IMR-90 (cell line): ENCODE results near the gene UTP14C. TPM values are rescaled to one million over a fixed set of nuclear protein-coding genes. Genes with fewer than 3 reads are reported as not detected.

ENCODE experiments used
- ATAC-seq: fragments of 200-7000 bp; cut with Tn5 transposase; 2 replicates; pipeline ENCODE4 v1.9.1; 2020; ENCODE audit warnings: low read depth, mild to moderate bottlenecking, moderate library complexity
- BruUV-seq: library from RNA; stranded (reverse); fragments of 400-500 nt; replicated peaks from 2 replicates; lab custom pipeline; 2021; lab: Mats Ljungman, UMichigan
- CTCF ChIA-PET: fragments of 300-600 bp; formaldehyde crosslinking; extraction: SDS; loops from one replicate; lab custom pipeline; 2021; ENCODE audit warnings: antibody characterized with exemption; lab: Yijun Ruan, JAX
- POLR2A ChIA-PET: fragments of 300-600 bp; sonication (Branson Sonifier 250); formaldehyde crosslinking; loops from one replicate; lab custom pipeline; 2022; ENCODE audit warnings: antibody characterized with exemption; ENCODE audit not compliant: unreplicated experiment; lab: Charles Lee
- DNase-seq: peaks from one replicate; pipeline ENCODE4 v3.0.0; 2013
- H2AFZ ChIP-seq: replicated peaks from 2 replicates; pipeline ENCODE3; 2013; ENCODE audit warnings: low read length, mild to moderate bottlenecking; ENCODE audit not compliant: poor library complexity
- H2AK5ac ChIP-seq: 2 replicates; pipeline ENCODE4 v1.6.1; 2013; ENCODE audit warnings: low read depth, low read length, inconsistent platforms
- H2AK9ac ChIP-seq: replicated peaks from 2 replicates; pipeline ENCODE3; 2013; ENCODE audit warnings: mild to moderate bottlenecking, low read depth, low read length, moderate library complexity; ENCODE audit not compliant: poor library complexity
- H2BK120ac ChIP-seq: 2 replicates; pipeline ENCODE4 v1.6.1; 2013; ENCODE audit warnings: low read depth, low read length, inconsistent platforms
- H2BK15ac ChIP-seq: 3 replicates; pipeline ENCODE4 v1.6.1; 2013; ENCODE audit warnings: low read depth, low read length, inconsistent platforms
- H2BK20ac ChIP-seq: 2 replicates; pipeline ENCODE4 v1.6.1; 2013; ENCODE audit warnings: low read depth, mild to moderate bottlenecking, inconsistent platforms, low read length, moderate library complexity
- H2BK5ac ChIP-seq: 2 replicates; pipeline ENCODE4 v1.6.1; 2013; ENCODE audit warnings: mild to moderate bottlenecking, low read depth, low read length, inconsistent platforms; ENCODE audit not compliant: poor library complexity, severe bottlenecking
- H3K14ac ChIP-seq: replicated peaks from 2 replicates; pipeline ENCODE4 v1.6.1; 2013; ENCODE audit warnings: low read depth, low read length, inconsistent platforms
- H3K18ac ChIP-seq: 2 replicates; pipeline ENCODE4 v1.6.1; 2013; ENCODE audit warnings: low read depth, low read length, control low read depth
- H3K23ac ChIP-seq: 2 replicates; pipeline ENCODE4 v1.6.1; 2013; ENCODE audit warnings: low read depth, low read length, inconsistent platforms
- H3K27ac ChIP-seq: 2 replicates; pipeline ENCODE4 v1.5.1; 2013; ENCODE audit warnings: mild to moderate bottlenecking, control low read depth, low read length; ENCODE audit not compliant: insufficient read depth
- H3K27me3 ChIP-seq: 2 replicates; pipeline ENCODE4 v1.6.1; 2013; ENCODE audit warnings: low read length; ENCODE audit not compliant: control insufficient read depth, insufficient read depth
- H3K36me3 ChIP-seq: 2 replicates; pipeline ENCODE4 v1.6.1; 2013; ENCODE audit warnings: low read length, mixed read lengths; ENCODE audit not compliant: control insufficient read depth, insufficient read depth
- H3K4ac ChIP-seq: 2 replicates; pipeline ENCODE4 v1.6.1; 2013; ENCODE audit warnings: low read depth, low read length, inconsistent platforms
- H3K4me1 ChIP-seq: 2 replicates; pipeline ENCODE4 v1.6.1; 2013; ENCODE audit warnings: low read length, mixed read lengths; ENCODE audit not compliant: control insufficient read depth, insufficient read depth
- H3K4me2 ChIP-seq: 2 replicates; pipeline ENCODE4 v1.6.1; 2013; ENCODE audit warnings: low read depth, mild to moderate bottlenecking, control low read depth, low read length, moderate library complexity
- H3K4me3 ChIP-seq: 2 replicates; pipeline ENCODE4 v1.5.1; 2013; ENCODE audit warnings: low read depth, mild to moderate bottlenecking, control low read depth, low read length, moderate library complexity; ENCODE audit not compliant: insufficient read depth
- H3K56ac ChIP-seq: 2 replicates; pipeline ENCODE4 v1.6.1; 2013; ENCODE audit warnings: low read length, inconsistent platforms; ENCODE audit not compliant: insufficient read depth; ENCODE audit errors: extremely low read depth
- H3K79me1 ChIP-seq, 2 experiments: 2 replicates each; pipeline ENCODE4 v1.6.1; 2013; ENCODE audit warnings: low read length in 2 of 2, inconsistent platforms in 1 of 2, low read depth in 1 of 2
- H3K9ac ChIP-seq: 2 replicates; pipeline ENCODE4 v1.6.1; 2013; ENCODE audit warnings: low read depth, low read length, control low read depth
- H3K9me1 ChIP-seq: 2 replicates; pipeline ENCODE4 v1.6.1; 2013; ENCODE audit warnings: low read length, inconsistent platforms; ENCODE audit not compliant: insufficient read depth
- H3K9me3 ChIP-seq: 2 replicates; pipeline ENCODE4 v1.6.1; 2013; ENCODE audit warnings: low read length; ENCODE audit not compliant: control insufficient read depth, insufficient read depth
- H4K20me1 ChIP-seq: 2 replicates; pipeline ENCODE4 v1.6.1; 2013; ENCODE audit warnings: low read length, inconsistent platforms; ENCODE audit not compliant: insufficient read depth
- H4K5ac ChIP-seq: 2 replicates; pipeline ENCODE4 v1.6.1; 2013; ENCODE audit warnings: mild to moderate bottlenecking, low read depth, low read length, control low read depth
- H4K8ac ChIP-seq, 2 experiments: 2 replicates each; pipeline ENCODE4 v1.6.1; 2013; ENCODE audit warnings: low read depth in 2 of 2, low read length in 2 of 2, control low read depth in 1 of 2, inconsistent platforms in 1 of 2
- H4K91ac ChIP-seq: 2 replicates; pipeline ENCODE4 v1.6.1; 2013; ENCODE audit warnings: low read depth, low read length, inconsistent platforms; ENCODE audit not compliant: insufficient read depth
- CHD1 ChIP-seq: IDR thresholded peaks from 2 replicates; pipeline ENCODE4 v1.6.1; 2012; ENCODE audit warnings: low read depth, low read length, improper control_type of control experiment
- POLR2A ChIP-seq: IDR thresholded peaks from 2 replicates; pipeline ENCODE4 v1.6.1; 2012; ENCODE audit warnings: mild to moderate bottlenecking, low read depth, low read length
- RFX5 ChIP-seq: IDR thresholded peaks from 2 replicates; pipeline ENCODE4 v1.8.0; 2012; ENCODE audit warnings: low read depth, mild to moderate bottlenecking, low read length, moderate library complexity
- SMC3 ChIP-seq: fragments of 150-350 bp; IDR thresholded peaks from 2 replicates; pipeline ENCODE4 v1.6.1; 2016; ENCODE audit warnings: low read depth, mild to moderate bottlenecking, antibody characterized with exemption, low read length, moderate library complexity
- dilution Hi-C: fragments of 300-500 bp; cut with HindIII; formaldehyde crosslinking; loops from one replicate; pipeline ENCODE4 v1.14.3; 2018; ENCODE audit warnings: low sequenced_read_pairs; ENCODE audit not compliant: unreplicated experiment
- in situ Hi-C: fragments of 300-500 bp; cut with MboI; formaldehyde crosslinking; loops from 3 replicates; pipeline ENCODE4 v1.14.3; 2019; ENCODE audit warnings: low sequenced_read_pairs, inconsistent platforms, mixed read lengths
- intact Hi-C: fragments of 100-400 bp; cut with micrococcal nuclease; formaldehyde crosslinking; loops from 2 replicates; pipeline ENCODE4 v1.10.0; 2022
- polyA plus RNA-seq, 3 experiments: library from polyadenylated mRNA; depleted of rRNA; stranded (reverse); fragments of >200 nt; gene quantifications; 2 replicates each; pipeline ENCODE4 v1.2.3, GENCODE V29; 2012; ENCODE audit warnings: low replicate concordance in 1 of 3
- total RNA-seq: library from RNA; depleted of rRNA; stranded (reverse); fragments of >200 nt; gene quantifications from 2 replicates; pipeline ENCODE4 v1.2.3, GENCODE V29; 2012

The UTP14C gene
- total and polyA plus RNA-seq, 2 of the 4 experiments (the other 2 are of a cell fraction) = 8.2 to 12.5 TPM

DNA sequence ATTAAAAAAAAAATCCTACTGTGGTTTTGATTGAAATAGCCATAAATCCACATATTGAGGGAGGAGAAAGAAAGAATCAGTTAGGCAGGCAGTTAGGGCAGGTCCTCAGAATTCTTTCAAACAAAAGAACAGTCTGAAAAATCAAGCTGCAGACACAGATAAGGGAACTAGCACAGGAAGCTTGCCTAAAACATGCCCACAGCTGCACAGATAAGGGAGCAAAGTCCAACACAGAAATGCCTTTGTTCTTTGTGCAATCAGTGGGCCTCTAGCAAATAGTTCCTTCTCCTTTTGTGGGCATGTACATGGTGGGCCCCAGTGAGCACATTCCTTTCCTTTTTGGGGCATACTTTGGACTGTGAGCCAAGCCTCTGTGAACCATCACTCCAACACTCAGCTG lies 42.7 kb downstream of the UTP14C start:
- Histone ChIP-seq H3K36me3 (no peaks in the 10 kb centered on the region), H2AK9ac (no peak overlapping the region), H3K27me3 (no peaks in the 10 kb centered on the region), H4K8ac (no peak overlapping the region), H2AFZ (no peak overlapping the region), H3K27ac (no peak overlapping the region), H3K18ac (no peak overlapping the region), H3K4me3 (no peak overlapping the region), H3K4me1 (no peaks in the 10 kb centered on the region), H4K20me1 (no peaks in the 10 kb centered on the region), H2BK120ac (no peak overlapping the region), H3K4ac (no peak overlapping the region), H4K5ac (no peak overlapping the region), H3K9me3 (peaks cover 17% of the 10 kb centered on the region), H4K91ac (no peak overlapping the region), H2BK20ac (no peak overlapping the region), H3K79me1 (no peaks in the 10 kb centered on the region), H3K9ac (no peak overlapping the region), H2BK15ac (no peak overlapping the region), H2BK5ac (no peak overlapping the region), H3K9me1 (no peaks in the 10 kb centered on the region), H3K56ac (no peak overlapping the region), H3K14ac (no peak overlapping the region), H2AK5ac (no peak overlapping the region), H3K23ac (no peak overlapping the region), H3K4me2 (no peak overlapping the region)
- TF ChIP-seq RFX5 (no peak), POLR2A (no peak), CHD1 (no peak), SMC3 (no peak)
- ChIA-PET CTCF (no interaction called here), POLR2A (no interaction called here)
- intact Hi-C loops = no loop called here
- DNase-seq (no peak), ATAC-seq (no peak)
- BruUV-seq = no TSS peak
- dilution Hi-C loops = no loop called here
- in situ Hi-C loops = no loop called here
